HepG2 (cell line): ENCODE data around the gene NEK6. TPM values are rescaled to one million over a fixed set of nuclear protein-coding genes. Genes with fewer than 3 reads are reported as not detected.

Experiments used
- KDM1A ChIP-seq: IDR thresholded peaks from 2 replicates; pipeline ENCODE4 v1.6.1; 2016; ENCODE audit warnings: missing compliant biosample characterization
- MAF1 ChIP-seq: sonication (generic); formaldehyde crosslinking; IDR thresholded peaks from 2 replicates; pipeline ENCODE4 v1.5.0; 2020; ENCODE audit warnings: missing genetic modification reagents, borderline replicate concordance
- MAFK ChIP-seq, 2 experiments: IDR thresholded peaks in 1 of 2; conservative IDR thresholded peaks in 1 of 2; 2 replicates each; pipeline ENCODE4 v1.6.1; 2011; ENCODE audit warnings: improper control_type of control experiment in 2 of 2, low read length in 2 of 2
- NAIF1 ChIP-seq: sonication (generic); formaldehyde crosslinking; IDR thresholded peaks from 2 replicates; pipeline ENCODE4 v1.5.0; 2020; ENCODE audit warnings: mild to moderate bottlenecking, missing genetic modification reagents, borderline replicate concordance
- NCOA2 ChIP-seq: sonication (generic); formaldehyde crosslinking; IDR thresholded peaks from 2 replicates; pipeline ENCODE4 v1.8.0; 2022; ENCODE audit warnings: inconsistent platforms
- PAF1 ChIP-seq: IDR thresholded peaks from 2 replicates; pipeline ENCODE4 v1.6.1; 2016; ENCODE audit warnings: missing genetic modification reagents, missing compliant biosample characterization
- RELA ChIP-seq: sonication (generic); formaldehyde crosslinking; IDR thresholded peaks from 2 replicates; pipeline ENCODE4 v1.4.0; 2020; ENCODE audit warnings: missing genetic modification reagents
- RORA ChIP-seq: sonication (generic); formaldehyde crosslinking; IDR thresholded peaks from 2 replicates; pipeline ENCODE4 v1.5.0; 2020; ENCODE audit warnings: mild to moderate bottlenecking, missing genetic modification reagents, moderate library complexity
- SMC3 ChIP-seq: IDR thresholded peaks from 2 replicates; pipeline ENCODE4 v1.6.1; 2011; ENCODE audit warnings: low read length, improper control_type of control experiment
- STAG1 ChIP-seq: sonication (generic); formaldehyde crosslinking; IDR thresholded peaks from 2 replicates; pipeline ENCODE4 v1.4.0; 2020; ENCODE audit warnings: missing genetic modification reagents
- TAF15 ChIP-seq: fragments of 200-400 bp; formaldehyde crosslinking; IDR thresholded peaks from one replicate; pipeline ENCODE4 v1.6.1; 2018; ENCODE audit warnings: mild to moderate bottlenecking, low read depth, low read length; ENCODE audit not compliant: poor library complexity, severe bottlenecking
- TOE1 ChIP-seq: sonication (generic); formaldehyde crosslinking; IDR thresholded peaks from 2 replicates; pipeline ENCODE4 v1.4.0; 2020; ENCODE audit warnings: mild to moderate bottlenecking, missing genetic modification reagents
- ZKSCAN8 ChIP-seq: IDR thresholded peaks from 2 replicates; pipeline ENCODE4 v1.6.1; 2016; ENCODE audit warnings: borderline replicate concordance, missing genetic modification reagents, missing compliant biosample characterization
- ZNF224 ChIP-seq: sonication (generic); formaldehyde crosslinking; IDR thresholded peaks from 2 replicates; pipeline ENCODE4 v1.5.0; 2020; ENCODE audit warnings: mild to moderate bottlenecking, missing genetic modification reagents
- ZNF607 ChIP-seq: sonication (generic); formaldehyde crosslinking; IDR thresholded peaks from 2 replicates; pipeline ENCODE4 v1.5.1; 2020; ENCODE audit warnings: missing genetic modification reagents, mild to moderate bottlenecking, borderline replicate concordance
- ZNF773 ChIP-seq: sonication (generic); formaldehyde crosslinking; IDR thresholded peaks from 2 replicates; pipeline ENCODE4 v1.4.0; 2020; ENCODE audit warnings: missing genetic modification reagents, borderline replicate concordance
- ZNF83 ChIP-seq: sonication (generic); formaldehyde crosslinking; IDR thresholded peaks from 2 replicates; pipeline ENCODE4 v1.4.0; 2020; ENCODE audit warnings: missing genetic modification reagents, mild to moderate bottlenecking, borderline replicate concordance
- polyA plus RNA-seq, 8 experiments: library from polyadenylated mRNA; depleted of rRNA in 3 of 8; stranded (reverse) in 7 of 8; unstranded in 1 of 8; fragments of >200 nt; fragmentation: Illumina TruSeq in 4 of 8; extraction: Trizol in 4 of 8; gene quantifications; 2 replicates each; pipeline versions ENCODE4 v1.2.1 to v1.2.3, GENCODE V29; 2011 to 2016; ENCODE audit warnings: low read depth in 4 of 8, missing spikeins in 1 of 8, mixed read lengths in 1 of 8; ENCODE audit not compliant: insufficient read depth in 1 of 8
- total RNA-seq, 5 experiments: library from RNA; depleted of rRNA; stranded (reverse); fragments of >200 nt; fragmentation: Illumina TruSeq; extraction: Trizol; gene quantifications; 2 replicates each; pipeline ENCODE4 v1.2.3, GENCODE V29; 2016; ENCODE audit warnings: low read depth in 1 of 5
- TF ChIP-seq, protein P1 (sequence below): sonication (generic); formaldehyde crosslinking; IDR thresholded peaks from 2 replicates; pipeline ENCODE4 v1.4.0; 2020; ENCODE audit warnings: mild to moderate bottlenecking, missing genetic modification reagents
- TF ChIP-seq, protein P2 (sequence below): sonication (generic); formaldehyde crosslinking; IDR thresholded peaks from 2 replicates; pipeline ENCODE4 v1.4.0; 2020; ENCODE audit warnings: missing genetic modification reagents
- TF ChIP-seq, protein P3 (sequence below): sonication (generic); formaldehyde crosslinking; IDR thresholded peaks from 2 replicates; pipeline ENCODE4 v1.4.0; 2020; ENCODE audit warnings: missing genetic modification reagents
- TF ChIP-seq, protein P4 (sequence below), 2 experiments: sonication (generic) in 1 of 2; formaldehyde crosslinking in 1 of 2; IDR thresholded peaks; 2 replicates each; pipeline versions ENCODE4 v1.4.0 to v1.6.1; 2016 to 2020; ENCODE audit warnings: borderline replicate concordance in 1 of 2, low read depth in 1 of 2, mild to moderate bottlenecking in 1 of 2, missing genetic modification reagents in 1 of 2
- TF ChIP-seq, protein P5 (sequence below): sonication (generic); formaldehyde crosslinking; IDR thresholded peaks from 2 replicates; pipeline ENCODE4 v1.4.0; 2020; ENCODE audit warnings: missing genetic modification reagents, borderline replicate concordance

Gene NEK6
- total and polyA plus RNA-seq, 2 of the 13 experiments (the other 11 are each of a cell fraction or from before 2014, with no cell fraction given) = 30.4 to 119 TPM

DNA sequence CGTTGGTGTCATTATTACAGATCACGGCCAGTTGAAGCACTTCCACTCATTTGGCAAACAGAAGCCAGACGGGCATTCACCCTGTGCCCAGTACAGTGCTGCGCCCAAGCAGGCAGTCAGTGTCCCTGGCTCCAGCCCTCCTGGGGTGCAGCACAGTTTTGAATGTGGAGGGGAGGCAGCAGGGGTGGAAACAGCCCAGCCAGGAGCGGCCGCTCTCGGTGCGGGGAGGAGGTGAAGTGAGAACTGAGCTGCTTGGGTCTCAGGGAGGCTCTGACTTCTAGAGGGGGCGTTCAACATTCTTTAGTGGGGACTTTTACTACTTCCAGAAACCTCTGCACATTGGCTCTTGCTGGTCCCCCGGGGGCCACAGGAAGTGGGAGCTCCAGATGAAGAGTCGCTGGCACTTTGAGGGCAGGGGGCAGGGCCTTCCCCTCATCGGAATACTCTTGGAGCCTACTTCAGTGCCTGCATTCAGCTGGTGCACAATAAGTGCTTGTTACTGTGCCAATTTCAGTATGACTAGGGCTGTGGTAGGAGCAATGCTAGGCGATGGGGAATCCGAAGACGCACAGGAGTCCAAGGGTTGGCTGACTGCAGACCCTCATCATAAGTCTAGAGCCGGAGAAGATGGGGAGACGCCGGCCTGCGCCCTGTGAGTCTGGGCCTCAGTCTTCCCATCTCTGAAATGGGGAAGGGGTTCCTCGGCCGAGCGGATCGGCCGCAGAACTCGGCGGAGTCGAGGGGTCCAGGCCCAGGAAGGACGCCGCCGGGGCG lies 492 bp upstream of the NEK6 start (continued):
- TF ChIP-seq, protein P1, sequence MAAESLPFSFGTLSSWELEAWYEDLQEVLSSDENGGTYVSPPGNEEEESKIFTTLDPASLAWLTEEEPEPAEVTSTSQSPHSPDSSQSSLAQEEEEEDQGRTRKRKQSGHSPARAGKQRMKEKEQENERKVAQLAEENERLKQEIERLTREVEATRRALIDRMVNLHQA (CRISPR knock-in tag) = no peak
- TF ChIP-seq ZNF83 (CRISPR knock-in tag) (no peak), MAFK (conservative IDR thresholded peaks at IDR 0.05 in 1 of 2, IDR thresholded peaks at IDR 0.05 in 1 of 2; ENCODE audit: low read length in 2 of 2) (no peak), RELA (no peak), ZNF224 (CRISPR knock-in tag) (no peak), ZKSCAN8 (CRISPR knock-in tag) (peak; percentile 100), MAF1 (CRISPR knock-in tag) (no peak), TOE1 (CRISPR knock-in tag) (no peak), SMC3 (no peak), NCOA2 (no peak), PAF1 (CRISPR knock-in tag) (no peak), KDM1A (CRISPR knock-in tag) (peak; percentile 91), TAF15 (no peak), ZNF773 (CRISPR knock-in tag) (no peak), ZNF607 (CRISPR knock-in tag) (no peak), NAIF1 (no peak), STAG1 (CRISPR knock-in tag) (no peak), RORA (no peak)
- TF ChIP-seq, protein P2, sequence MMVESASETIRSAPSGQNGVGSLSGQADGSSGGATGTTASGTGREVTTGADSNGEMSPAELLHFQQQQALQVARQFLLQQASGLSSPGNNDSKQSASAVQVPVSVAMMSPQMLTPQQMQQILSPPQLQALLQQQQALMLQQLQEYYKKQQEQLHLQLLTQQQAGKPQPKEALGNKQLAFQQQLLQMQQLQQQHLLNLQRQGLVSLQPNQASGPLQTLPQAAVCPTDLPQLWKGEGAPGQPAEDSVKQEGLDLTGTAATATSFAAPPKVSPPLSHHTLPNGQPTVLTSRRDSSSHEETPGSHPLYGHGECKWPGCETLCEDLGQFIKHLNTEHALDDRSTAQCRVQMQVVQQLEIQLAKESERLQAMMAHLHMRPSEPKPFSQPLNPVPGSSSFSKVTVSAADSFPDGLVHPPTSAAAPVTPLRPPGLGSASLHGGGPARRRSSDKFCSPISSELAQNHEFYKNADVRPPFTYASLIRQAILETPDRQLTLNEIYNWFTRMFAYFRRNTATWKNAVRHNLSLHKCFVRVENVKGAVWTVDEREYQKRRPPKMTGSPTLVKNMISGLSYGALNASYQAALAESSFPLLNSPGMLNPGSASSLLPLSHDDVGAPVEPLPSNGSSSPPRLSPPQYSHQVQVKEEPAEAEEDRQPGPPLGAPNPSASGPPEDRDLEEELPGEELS = no peak
- TF ChIP-seq, protein P3, sequence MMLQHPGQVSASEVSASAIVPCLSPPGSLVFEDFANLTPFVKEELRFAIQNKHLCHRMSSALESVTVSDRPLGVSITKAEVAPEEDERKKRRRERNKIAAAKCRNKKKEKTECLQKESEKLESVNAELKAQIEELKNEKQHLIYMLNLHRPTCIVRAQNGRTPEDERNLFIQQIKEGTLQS = no peak
- TF ChIP-seq, protein P4, sequence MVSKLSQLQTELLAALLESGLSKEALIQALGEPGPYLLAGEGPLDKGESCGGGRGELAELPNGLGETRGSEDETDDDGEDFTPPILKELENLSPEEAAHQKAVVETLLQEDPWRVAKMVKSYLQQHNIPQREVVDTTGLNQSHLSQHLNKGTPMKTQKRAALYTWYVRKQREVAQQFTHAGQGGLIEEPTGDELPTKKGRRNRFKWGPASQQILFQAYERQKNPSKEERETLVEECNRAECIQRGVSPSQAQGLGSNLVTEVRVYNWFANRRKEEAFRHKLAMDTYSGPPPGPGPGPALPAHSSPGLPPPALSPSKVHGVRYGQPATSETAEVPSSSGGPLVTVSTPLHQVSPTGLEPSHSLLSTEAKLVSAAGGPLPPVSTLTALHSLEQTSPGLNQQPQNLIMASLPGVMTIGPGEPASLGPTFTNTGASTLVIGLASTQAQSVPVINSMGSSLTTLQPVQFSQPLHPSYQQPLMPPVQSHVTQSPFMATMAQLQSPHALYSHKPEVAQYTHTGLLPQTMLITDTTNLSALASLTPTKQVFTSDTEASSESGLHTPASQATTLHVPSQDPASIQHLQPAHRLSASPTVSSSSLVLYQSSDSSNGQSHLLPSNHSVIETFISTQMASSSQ (IDR thresholded peaks at IDR 0.05; ENCODE audit: low read depth) = no peak
- TF ChIP-seq, protein P4 (CRISPR knock-in tag; IDR thresholded peaks at IDR 0.05; ENCODE audit: borderline replicate concordance) = no peak
- TF ChIP-seq, protein P5, sequence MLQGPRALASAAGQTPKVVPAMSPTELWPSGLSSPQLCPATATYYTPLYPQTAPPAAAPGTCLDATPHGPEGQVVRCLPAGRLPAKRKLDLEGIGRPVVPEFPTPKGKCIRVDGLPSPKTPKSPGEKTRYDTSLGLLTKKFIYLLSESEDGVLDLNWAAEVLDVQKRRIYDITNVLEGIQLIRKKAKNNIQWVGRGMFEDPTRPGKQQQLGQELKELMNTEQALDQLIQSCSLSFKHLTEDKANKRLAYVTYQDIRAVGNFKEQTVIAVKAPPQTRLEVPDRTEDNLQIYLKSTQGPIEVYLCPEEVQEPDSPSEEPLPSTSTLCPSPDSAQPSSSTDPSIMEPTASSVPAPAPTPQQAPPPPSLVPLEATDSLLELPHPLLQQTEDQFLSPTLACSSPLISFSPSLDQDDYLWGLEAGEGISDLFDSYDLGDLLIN (CRISPR knock-in tag) = no peak
